Colonic mucosa (tissue), 4 donors: ENCODE results near the gene CALML5. TPM values are rescaled to one million over a fixed set of nuclear protein-coding genes. Genes with fewer than 3 reads are reported as not detected.

Experiments
- DNase-seq: peaks from one replicate; pipeline ENCODE4 v3.0.0-alpha.2; 2020
- H3K27ac ChIP-seq: fragments of 200-600 bp; one replicate; pipeline ENCODE4 v1.8.0; 2021
- H3K27me3 ChIP-seq: fragments of 200-600 bp; one replicate; pipeline ENCODE4 v1.8.0; 2021
- H3K36me3 ChIP-seq: fragments of 200-600 bp; one replicate; pipeline ENCODE4 v1.8.0; 2021
- H3K4me1 ChIP-seq: fragments of 200-600 bp; one replicate; pipeline ENCODE4 v1.8.0; 2021; ENCODE audit warnings: mild to moderate bottlenecking
- H3K4me3 ChIP-seq: fragments of 200-600 bp; one replicate; pipeline ENCODE4 v1.8.0; 2021
- H3K9ac ChIP-seq, 2 donors: one replicate each; pipeline ENCODE4 v1.7.0; 2013; ENCODE audit warnings: control low read depth in 2 of 2, low read depth in 2 of 2, low read length in 2 of 2
- H3K9me3 ChIP-seq: fragments of 200-600 bp; one replicate; pipeline ENCODE4 v1.8.0; 2021
- intact Hi-C: fragments of 100-400 bp; cut with DNase I; formaldehyde crosslinking; loops from one replicate; pipeline ENCODE4 v1.14.1; 2022
- total RNA-seq, 2 donors: library from RNA; stranded (reverse); fragmentation: NEBNext Ultra II Directional in 1 of 2; extraction: Animal tissue kit (Norgen Biotek cat#: 25700) in 1 of 2; gene quantifications; one replicate each; pipeline ENCODE4 v1.2.1, GENCODE V29; 2021
- TF ChIP-seq, protein P1 (sequence below): fragments of 200-600 bp; IDR thresholded peaks from one replicate; pipeline ENCODE4 v1.8.0; 2022; ENCODE audit warnings: antibody characterized with exemption, mild to moderate bottlenecking
- donor health status: healthy.
- donor health status: DM: no; HTN: no; CAD: no.
- donor health status: DM: no; HTN: no; CAD: no.

Gene CALML5
- total RNA-seq, 2 donors from 2014 or later: not detected

GRCh38 chr10:5488272-5489161, 10.9 kb downstream of the CALML5 start:
- Histone ChIP-seq H3K27me3 (no peaks in the 10 kb centered on the region), H3K27ac (peak overlapping the region; percentile 96), H3K9ac (peak overlapping the region; percentile 54 to 86), H3K36me3 (no peaks in the 10 kb centered on the region), H3K4me3 (peak overlapping the region; percentile 15), H3K4me1 (no peaks in the 10 kb centered on the region), H3K9me3 (no peaks in the 10 kb centered on the region)
- intact Hi-C loops: no loop called here
- DNase-seq: peak; percentile 94
- TF ChIP-seq, protein P1, sequence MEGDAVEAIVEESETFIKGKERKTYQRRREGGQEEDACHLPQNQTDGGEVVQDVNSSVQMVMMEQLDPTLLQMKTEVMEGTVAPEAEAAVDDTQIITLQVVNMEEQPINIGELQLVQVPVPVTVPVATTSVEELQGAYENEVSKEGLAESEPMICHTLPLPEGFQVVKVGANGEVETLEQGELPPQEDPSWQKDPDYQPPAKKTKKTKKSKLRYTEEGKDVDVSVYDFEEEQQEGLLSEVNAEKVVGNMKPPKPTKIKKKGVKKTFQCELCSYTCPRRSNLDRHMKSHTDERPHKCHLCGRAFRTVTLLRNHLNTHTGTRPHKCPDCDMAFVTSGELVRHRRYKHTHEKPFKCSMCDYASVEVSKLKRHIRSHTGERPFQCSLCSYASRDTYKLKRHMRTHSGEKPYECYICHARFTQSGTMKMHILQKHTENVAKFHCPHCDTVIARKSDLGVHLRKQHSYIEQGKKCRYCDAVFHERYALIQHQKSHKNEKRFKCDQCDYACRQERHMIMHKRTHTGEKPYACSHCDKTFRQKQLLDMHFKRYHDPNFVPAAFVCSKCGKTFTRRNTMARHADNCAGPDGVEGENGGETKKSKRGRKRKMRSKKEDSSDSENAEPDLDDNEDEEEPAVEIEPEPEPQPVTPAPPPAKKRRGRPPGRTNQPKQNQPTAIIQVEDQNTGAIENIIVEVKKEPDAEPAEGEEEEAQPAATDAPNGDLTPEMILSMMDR: no peak

DNA sequence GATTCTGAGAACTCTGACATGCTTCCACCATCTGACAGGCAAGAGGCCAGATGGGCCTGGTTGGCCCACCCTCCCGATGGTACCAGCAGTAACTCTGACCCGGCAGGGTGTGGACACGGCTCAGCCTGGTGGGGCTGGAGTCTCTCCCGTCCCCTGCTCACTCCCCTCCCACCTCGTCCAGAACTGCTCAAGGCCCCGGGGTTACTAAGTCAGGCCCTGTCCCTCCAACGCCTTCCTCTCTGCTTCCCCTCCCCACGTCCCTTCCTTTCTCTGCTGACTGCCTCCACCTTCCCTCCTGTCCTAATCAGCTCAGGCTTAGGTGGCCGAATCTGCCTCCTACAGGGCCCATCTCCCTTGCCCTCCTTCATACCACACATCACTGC, 12.5 kb downstream of the CALML5 start:
- no peak for DNase-seq
- peak overlapping the region; percentile 76 to 86 for H3K9ac ChIP-seq
- no peak overlapping the region for H3K4me3 ChIP-seq
- no peaks in the 10 kb centered on the region for H3K27me3 ChIP-seq
- H3K9me3 ChIP-seq: no peaks in the 10 kb centered on the region
- H3K36me3 ChIP-seq: no peaks in the 10 kb centered on the region
- H3K27ac ChIP-seq: peak overlapping the region; percentile 96
- no peaks in the 10 kb centered on the region for H3K4me1 ChIP-seq
- intact Hi-C loops: no loop called here
- TF ChIP-seq, protein P1: no peak

- H3K4me1 ChIP-seq: no peaks in the 10 kb centered on the region
- H3K36me3 ChIP-seq: no peaks in the 10 kb centered on the region
- H3K27me3 ChIP-seq: no peaks in the 10 kb centered on the region
- no peak overlapping the region for H3K4me3 ChIP-seq
- no peak for DNase-seq
- peak overlapping the region; percentile 76 to 86 for H3K9ac ChIP-seq
- intact Hi-C loops: no loop called here
- H3K27ac ChIP-seq: no peak overlapping the region
- TF ChIP-seq, protein P1: no peak
- no peaks in the 10 kb centered on the region for H3K9me3 ChIP-seq
Measured at GRCh38 chr10:5485948-5486852, 13.2 kb downstream of the CALML5 start.

DNA sequence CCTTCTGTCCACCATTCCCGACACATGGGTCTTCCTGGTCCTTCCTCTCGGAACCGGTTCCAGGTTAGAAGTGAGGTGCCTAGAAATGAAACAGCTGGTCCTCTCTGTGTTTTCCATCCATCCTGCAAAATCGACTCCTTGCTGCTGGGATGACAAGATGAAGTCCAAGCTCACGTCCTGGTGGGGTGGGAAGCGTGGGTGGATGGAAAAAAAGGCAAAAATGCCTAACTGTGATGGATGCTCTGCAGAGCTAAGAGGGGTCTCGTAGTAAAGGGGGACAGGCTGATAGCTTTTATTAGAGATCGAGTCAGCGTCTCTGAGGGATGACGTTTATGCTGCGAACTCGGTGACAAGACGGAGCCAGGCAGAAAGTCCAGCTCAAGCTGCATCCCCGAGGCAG, 14.1 kb downstream of the CALML5 start:
- H3K9ac ChIP-seq: no peak overlapping the region
- no peak overlapping the region for H3K4me3 ChIP-seq

GRCh38 chr10:5484205-5484604, 15.2 kb downstream of the CALML5 start:
- Histone ChIP-seq H3K9ac (no peak overlapping the region), H3K4me3 (no peak overlapping the region), H3K36me3 (no peaks in the 10 kb centered on the region), H3K9me3 (no peaks in the 10 kb centered on the region), H3K4me1 (no peaks in the 10 kb centered on the region), H3K27me3 (no peaks in the 10 kb centered on the region), H3K27ac (no peak overlapping the region)
- intact Hi-C loops: no loop called here
- TF ChIP-seq, protein P1: no peak
- DNase-seq: no peak

More for the DNA sequence above, 14.1 kb downstream of the CALML5 start:
- no peak for DNase-seq
- Histone ChIP-seq H3K9me3 (no peaks in the 10 kb centered on the region), H3K36me3 (no peaks in the 10 kb centered on the region), H3K27ac (no peak overlapping the region), H3K4me1 (no peaks in the 10 kb centered on the region), H3K27me3 (no peaks in the 10 kb centered on the region)
- intact Hi-C loops: no loop called here
- TF ChIP-seq, protein P1: no peak
